GM18505 (cell line): ENCODE results near the gene NECTIN4.

Experiments
- ATAC-seq: cut with Tn5 transposase; IDR thresholded peaks from one replicate; pipeline ENCODE4 v1.9.1; 2021; ENCODE audit not compliant: unreplicated experiment
- POLR2A ChIP-seq: IDR thresholded peaks from 4 replicates; pipeline ENCODE4 v1.6.1; 2011; ENCODE audit warnings: borderline replicate concordance; ENCODE audit not compliant: insufficient read depth, insufficient read length; ENCODE audit errors: extremely low read depth

Gene NECTIN4

DNA sequence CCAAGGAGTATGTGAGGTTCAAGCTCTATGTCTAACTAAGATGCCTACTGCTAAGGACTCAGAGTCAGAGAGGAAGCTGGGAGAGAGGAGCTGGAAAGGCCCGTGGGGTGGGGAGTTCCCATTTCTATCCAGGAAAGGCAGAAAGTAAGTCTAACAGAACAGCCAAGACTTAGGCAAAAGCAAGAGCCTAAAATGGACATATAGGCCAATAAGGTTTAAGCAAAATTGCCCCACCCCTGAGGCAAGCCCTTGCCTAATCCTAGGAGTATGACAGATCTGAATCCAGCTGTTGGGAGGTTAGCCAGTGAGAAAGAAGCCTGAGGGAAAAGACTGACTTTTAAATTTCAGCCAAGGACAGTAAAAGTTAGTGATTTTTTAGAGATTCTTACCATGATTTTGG lies 7.2 kb upstream of the NECTIN4 start:
- no peak for ATAC-seq
- no peak for TF ChIP-seq POLR2A

DNA sequence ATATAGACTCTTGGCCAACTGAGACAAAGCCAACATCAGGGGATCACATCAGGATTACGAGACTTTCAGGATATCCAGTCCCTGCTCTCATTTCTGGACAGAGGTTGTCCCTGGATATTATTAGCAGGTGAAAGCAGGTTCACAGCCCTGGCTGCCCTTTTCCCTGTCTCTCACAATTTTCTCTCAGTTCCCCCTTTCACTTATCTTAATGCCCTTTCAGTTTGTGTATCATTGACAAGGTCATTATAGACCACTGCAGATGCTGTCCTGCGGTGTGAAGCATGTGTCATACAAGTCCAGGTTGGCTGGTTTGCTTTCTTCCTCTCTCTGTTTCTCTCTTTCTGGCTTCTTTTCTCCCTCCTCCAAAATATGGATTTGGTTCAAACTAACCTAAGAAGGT lies 6.7 kb upstream of the NECTIN4 start:
- peak; percentile 37 for ATAC-seq

DNA sequence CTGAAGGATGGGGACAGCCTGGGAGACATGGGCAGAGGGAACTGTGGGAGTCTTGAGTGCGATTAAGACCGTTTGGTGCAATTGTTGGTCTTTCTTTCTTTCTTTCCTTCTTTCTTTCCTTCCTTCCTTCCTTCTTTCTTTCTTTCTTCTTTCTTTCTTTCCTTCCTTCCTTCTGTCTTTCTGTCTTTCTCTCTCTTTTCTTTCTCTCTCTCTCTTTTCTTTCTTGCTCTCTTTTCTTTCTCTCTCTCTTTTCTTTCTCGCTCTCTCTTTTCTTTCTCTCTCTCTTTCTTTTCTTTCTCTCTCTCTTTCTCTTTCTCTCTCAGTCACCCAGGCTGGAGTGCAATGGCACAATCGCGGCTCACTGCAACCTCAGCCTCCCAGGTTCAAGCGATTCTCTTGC lies 5.9 kb upstream of the NECTIN4 start:
- ATAC-seq, result no peak
- no peak for TF ChIP-seq POLR2A

More for the DNA sequence above, 6.7 kb upstream of the NECTIN4 start:
- TF ChIP-seq POLR2A, result no peak

GRCh38 chr1:161094481-161094880 lies 5.1 kb upstream of the NECTIN4 start:
- no peak for TF ChIP-seq POLR2A
- no peak for ATAC-seq

DNA sequence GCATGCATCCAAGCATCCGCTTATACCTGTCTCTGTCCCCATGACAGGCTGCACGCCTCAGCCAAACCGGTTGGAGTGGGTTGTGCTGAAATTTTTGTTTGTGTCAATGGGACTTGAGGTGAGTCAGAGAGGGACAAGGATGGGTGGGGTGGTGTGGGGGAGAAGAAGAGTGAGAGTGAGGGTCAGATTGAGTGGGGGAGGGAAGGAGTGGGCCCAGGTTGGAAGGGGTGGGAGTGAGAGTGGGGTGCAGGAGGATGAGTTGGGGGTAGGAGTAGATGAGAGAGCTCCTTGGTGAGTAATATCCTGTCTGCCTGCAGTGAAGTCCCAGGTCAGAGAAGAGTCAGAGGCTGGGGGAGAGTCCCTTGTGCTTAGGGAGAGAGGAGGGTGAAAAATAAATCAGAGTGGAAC lies 3.3 kb upstream of the NECTIN4 start:
- TF ChIP-seq POLR2A, result no peak
- no peak for ATAC-seq

GRCh38 chr1:161091796-161092507 lies 2.6 kb upstream of the NECTIN4 start:
- no peak for TF ChIP-seq POLR2A

GRCh38 chr1:161091093-161091492 lies 1.7 kb upstream of the NECTIN4 start:
- ATAC-seq, result no peak
- no peak for TF ChIP-seq POLR2A

More at GRCh38 chr1:161091796-161092507, 2.6 kb upstream of the NECTIN4 start:
- no peak for ATAC-seq

DNA sequence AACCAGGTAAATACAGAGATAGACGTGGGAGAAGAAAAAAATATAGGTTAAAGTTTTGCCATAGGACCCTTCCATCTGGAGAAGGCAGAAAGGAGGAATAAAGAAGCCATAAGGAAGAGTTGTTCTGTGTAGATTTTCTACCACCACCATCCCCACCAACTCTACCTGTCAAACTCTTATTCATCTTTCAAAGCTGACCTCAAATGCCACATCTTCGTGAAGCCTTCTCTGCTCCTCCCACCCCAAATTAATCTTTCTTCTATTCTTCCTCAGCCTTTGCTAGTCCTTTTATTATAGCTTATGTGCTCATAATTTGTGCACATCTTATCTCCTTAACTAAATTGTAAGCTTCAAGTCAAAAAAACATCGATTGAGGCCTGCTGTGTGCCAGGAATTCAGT lies 1.3 kb upstream of the NECTIN4 start:
- no peak for ATAC-seq
- no peak for TF ChIP-seq POLR2A

- no peak for ATAC-seq
- TF ChIP-seq POLR2A, result no peak
These were observed 580 bp upstream of the NECTIN4 start for GRCh38 chr1:161089938-161090337.

GRCh38 chr1:161088587-161089110 lies 709 bp downstream of the NECTIN4 start:
- TF ChIP-seq POLR2A, result no peak
- no peak for ATAC-seq

DNA sequence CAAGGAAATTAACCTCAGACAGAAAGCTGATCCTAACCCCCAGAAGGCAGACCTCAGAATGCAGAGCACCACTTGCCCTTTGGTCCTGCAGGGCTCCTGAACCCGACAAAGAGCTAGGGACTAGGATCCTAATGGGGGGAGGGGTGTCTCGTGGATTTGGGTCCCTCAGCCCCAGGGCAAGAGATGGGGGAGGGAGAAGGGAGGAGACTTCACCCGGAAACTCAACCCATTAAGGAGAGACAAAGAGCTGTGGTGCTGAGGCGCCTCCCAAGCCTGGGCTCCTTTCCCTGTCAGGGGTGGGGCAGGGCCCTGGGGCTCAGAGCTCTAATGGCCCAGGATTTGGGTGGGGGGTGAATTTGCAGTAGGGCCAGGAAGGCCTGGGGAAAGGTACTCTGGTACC lies 2.9 kb downstream of the NECTIN4 start:
- ATAC-seq, result no peak
- TF ChIP-seq POLR2A, result no peak

GRCh38 chr1:161085165-161085564 lies 4.2 kb downstream of the NECTIN4 start:
- no peak for TF ChIP-seq POLR2A
- no peak for ATAC-seq

DNA sequence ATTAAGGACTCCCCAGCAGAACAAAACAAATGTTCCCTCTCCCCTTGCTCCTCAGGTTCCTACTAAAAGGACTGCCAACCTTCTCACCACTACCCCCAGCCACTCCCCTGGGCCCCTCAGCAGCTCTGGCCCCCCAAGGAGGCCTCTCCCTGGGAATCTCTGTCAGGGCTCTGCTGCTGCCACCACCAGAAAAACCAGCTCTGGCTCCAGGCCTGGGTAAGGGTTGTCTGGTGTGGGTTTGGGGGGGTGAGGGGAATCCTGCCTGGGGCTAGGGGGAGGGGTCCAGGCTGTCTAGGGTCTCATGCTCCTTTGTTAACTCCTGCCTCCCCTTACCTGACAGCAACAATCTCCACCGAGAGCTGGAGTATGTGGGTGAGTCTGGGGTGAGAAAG lies 4.8 kb downstream of the NECTIN4 start:
- no peak for TF ChIP-seq POLR2A
- ATAC-seq, result no peak

GRCh38 chr1:161083748-161084596 lies 5.4 kb downstream of the NECTIN4 start:
- no peak for TF ChIP-seq POLR2A
- no peak for ATAC-seq
